CD14-positive monocyte (primary cell): Measurements from ENCODE around the gene DYNLT1. TPM values are rescaled to one million over a fixed set of nuclear protein-coding genes. Genes with fewer than 3 reads are reported as not detected.
"Not testable (repeated sequence)": the region's sequence is repeated elsewhere in the genome, so short reads cannot be mapped to it uniquely, and the experiment has no call there.

Experiments
- DNase-seq, 3 donors: peaks; one replicate each; pipeline ENCODE4 v3.0.0-alpha.2; 2011 to 2022
- H2AFZ ChIP-seq: 2 replicates; pipeline ENCODE4 v1.6.0; 2012; ENCODE audit warnings: mild to moderate bottlenecking, low read depth, low read length, inconsistent platforms; ENCODE audit not compliant: insufficient read depth, poor library complexity, severe bottlenecking
- H3K27ac ChIP-seq, 2 donors: 1 replicate in 1 of 2; 2 replicates in 1 of 2; pipeline ENCODE4 v1.5.1; 2012 to 2013; ENCODE audit warnings: low read length in 2 of 2, control low read depth in 1 of 2, inconsistent platforms in 1 of 2, low read depth in 1 of 2, mild to moderate bottlenecking in 1 of 2
- H3K27me3 ChIP-seq, 2 donors: one replicate each; pipeline versions ENCODE4 v1.6.0 to v1.6.1; 2011 to 2013; ENCODE audit warnings: low read length in 2 of 2; ENCODE audit not compliant: control insufficient read depth in 2 of 2, insufficient read depth in 2 of 2
- H3K36me3 ChIP-seq, 2 donors: replicated peaks in 1 of 2; 1 replicate in 1 of 2; 2 replicates in 1 of 2; pipeline versions ENCODE4 v1.5.1 to v1.6.1; 2012 to 2013; ENCODE audit warnings: low read length in 2 of 2, control low read depth in 1 of 2, inconsistent platforms in 1 of 2, mild to moderate bottlenecking in 1 of 2; ENCODE audit not compliant: insufficient read depth in 2 of 2, control insufficient read depth in 1 of 2
- H3K4me1 ChIP-seq, 2 donors: 1 replicate in 1 of 2; 2 replicates in 1 of 2; pipeline versions ENCODE4 v1.5.1 to v1.6.1; 2012 to 2013; ENCODE audit warnings: low read length in 2 of 2, control low read depth in 1 of 2, inconsistent platforms in 1 of 2, mild to moderate bottlenecking in 1 of 2, moderate library complexity in 1 of 2; ENCODE audit not compliant: insufficient read depth in 2 of 2, control insufficient read depth in 1 of 2
- H3K4me2 ChIP-seq: replicated peaks from 2 replicates; pipeline ENCODE3; 2012; ENCODE audit warnings: low read length, moderate library complexity, mild to moderate bottlenecking; ENCODE audit not compliant: poor library complexity, severe bottlenecking; ENCODE audit errors: extremely low read depth
- H3K4me3 ChIP-seq, 3 experiments: fragments of 200-600 bp in 1 of 3; sonication (generic) in 1 of 3; replicated peaks in 1 of 3; 1 replicate in 2 of 3; 2 replicates in 1 of 3; pipeline ENCODE4 v1.5.1; 2011 to 2013; ENCODE audit warnings: low read length in 3 of 3, mild to moderate bottlenecking in 3 of 3, control low read depth in 2 of 3, low read depth in 2 of 3, inconsistent platforms in 1 of 3, moderate library complexity in 1 of 3
- H3K79me2 ChIP-seq: 2 replicates; pipeline ENCODE4 v1.6.0; 2012; ENCODE audit warnings: mild to moderate bottlenecking, control low read depth, inconsistent platforms, low read length, moderate library complexity; ENCODE audit not compliant: insufficient read depth
- H3K9ac ChIP-seq: 2 replicates; pipeline ENCODE4 v1.6.0; 2017; ENCODE audit warnings: low read length, mild to moderate bottlenecking; ENCODE audit not compliant: insufficient read depth, poor library complexity, severe bottlenecking
- H3K9me3 ChIP-seq, 2 donors: replicated peaks in 1 of 2; 1 replicate in 1 of 2; 2 replicates in 1 of 2; pipeline versions ENCODE4 v1.5.1 to v1.6.1; 2012 to 2013; ENCODE audit warnings: low read length in 2 of 2, control low read depth in 1 of 2; ENCODE audit not compliant: control insufficient read depth in 1 of 2, insufficient read depth in 1 of 2
- H4K20me1 ChIP-seq: 2 replicates; pipeline ENCODE4 v1.6.0; 2012; ENCODE audit warnings: mild to moderate bottlenecking, low read length, control low read depth, moderate library complexity; ENCODE audit not compliant: insufficient read depth
- H3K27ac Mint-ChIP-seq, 7 donors: one replicate each; pipeline ENCODE4 v1.8.0; 2020; ENCODE audit warnings: mild to moderate bottlenecking in 7 of 7, mixed read lengths in 7 of 7, moderate library complexity in 6 of 7, inconsistent platforms in 2 of 7
- H3K27me3 Mint-ChIP-seq, 3 donors: one replicate each; pipeline ENCODE4 v1.8.0; 2021 to 2022; ENCODE audit warnings: low read depth in 3 of 3, mild to moderate bottlenecking in 3 of 3, mixed read lengths in 3 of 3, moderate library complexity in 3 of 3, inconsistent platforms in 1 of 3
- H3K36me3 Mint-ChIP-seq, 2 donors: one replicate each; pipeline ENCODE4 v1.8.0; 2020; ENCODE audit warnings: mixed read lengths in 2 of 2, inconsistent platforms in 1 of 2, mild to moderate bottlenecking in 1 of 2
- H3K4me1 Mint-ChIP-seq: one replicate; pipeline ENCODE4 v1.8.0; 2020; ENCODE audit warnings: mild to moderate bottlenecking, mixed read lengths
- H3K4me3 Mint-ChIP-seq, 2 donors: one replicate each; pipeline ENCODE4 v1.8.0; 2020; ENCODE audit warnings: mild to moderate bottlenecking in 2 of 2, mixed read lengths in 2 of 2, moderate library complexity in 1 of 2
- H3K9me3 Mint-ChIP-seq, 7 donors: one replicate each; pipeline ENCODE4 v1.8.0; 2020 to 2022; ENCODE audit warnings: mixed read lengths in 7 of 7, mild to moderate bottlenecking in 6 of 7, moderate library complexity in 6 of 7, inconsistent platforms in 2 of 7
- CTCF ChIP-seq: fragments of 200-600 bp; IDR thresholded peaks from one replicate; pipeline ENCODE4 v1.8.0; 2022; ENCODE audit warnings: antibody characterized with exemption, mild to moderate bottlenecking
- WGBS: methylation state at CpG from one replicate; pipeline ENCODE4 v1.1.5; 2013; ENCODE audit warnings: missing lambda C conversion rate; ENCODE audit not compliant: insufficient coverage; 5-methylcytosine and 5-hydroxymethylcytosine counted together
- intact Hi-C, 2 donors: fragments of 100-400 bp; cut with micrococcal nuclease; formaldehyde crosslinking; loops; one replicate each; pipeline versions ENCODE4 v1.15.0 to v1.15.1; 2023
- polyA plus RNA-seq, 3 donors: library from polyadenylated mRNA; depleted of rRNA in 1 of 3; unstranded in 2 of 3; stranded (reverse) in 1 of 3; fragments of 300-500 nt in 2 of 3; fragments of >200 nt in 1 of 3; fragmentation: Illumina TruSeq in 2 of 3; gene quantifications; 1 replicate in 2 of 3; 2 replicates in 1 of 3; pipeline ENCODE4 v1.2.3, GENCODE V29; 2012 to 2021

DYNLT1 gene
- polyA plus RNA-seq, 3 donors: 248 to 287 (median 286) TPM

- no peak for DNase-seq
- no peak for TF ChIP-seq CTCF
- intact Hi-C loops: loop anchor here in 1 of 2 donors (5.0 kb wide), 1 partner anchor 57 kb away; no protein-coding TSS in a partner anchor
- H3K27me3 Mint-ChIP-seq: peaks cover 0 to 2% (median 2%) of the 10 kb centered on the region in 3 donors
- Histone ChIP-seq H2AFZ (no peak overlapping the region), H4K20me1 (peaks cover 83% of the 10 kb centered on the region), H3K79me2 (peaks cover 36% of the 10 kb centered on the region), H3K9ac (no peak overlapping the region), H3K4me2 (no peak overlapping the region), H3K27ac (peak overlapping the region in 1 of 2 donors; percentile 30), H3K4me1 (peaks cover 3 to 12% of the 10 kb centered on the region in 2 donors), H3K36me3 (peaks cover 64 to 94% of the 10 kb centered on the region in 2 donors), H3K9me3 (no peaks in the 10 kb centered on the region), H3K4me3 (no peak overlapping the region), H3K27me3 (no peaks in the 10 kb centered on the region)
- peak overlapping the region in 2 of 7 donors; percentile 37 to 70 for H3K27ac Mint-ChIP-seq
- H3K4me1 Mint-ChIP-seq: peaks cover 23% of the 10 kb centered on the region
- H3K9me3 Mint-ChIP-seq: no peaks in the 10 kb centered on the region
- H3K36me3 Mint-ChIP-seq: peaks cover 67 to 83% of the 10 kb centered on the region in 2 donors
- H3K4me3 Mint-ChIP-seq: no peak overlapping the region
- no CpG with 5 or more reads among the region's 6 CpGs for WGBS
Measured at GRCh38 chr6:158634695-158635426, 9.7 kb downstream of the DYNLT1 start.

GRCh38 chr6:158633127-158633526, 11.4 kb downstream of the DYNLT1 start:
- Histone ChIP-seq H3K27me3 (no peaks in the 10 kb centered on the region), H3K4me1 (peaks cover 3 to 12% of the 10 kb centered on the region in 2 donors), H3K9ac (no peak overlapping the region), H4K20me1 (peaks cover 79% of the 10 kb centered on the region), H3K27ac (peak overlapping the region in 1 of 2 donors; percentile 67), H3K4me2 (no peak overlapping the region), H3K36me3 (peaks cover 66 to 94% of the 10 kb centered on the region in 2 donors), H3K9me3 (no peaks in the 10 kb centered on the region), H3K79me2 (peaks cover 19% of the 10 kb centered on the region), H2AFZ (no peak overlapping the region), H3K4me3 (no peak overlapping the region)
- Mint-ChIP-seq H3K27ac (peak overlapping the region in 5 of 7 donors; percentile 6 to 83 (median 80)), H3K4me1 (peaks cover 13% of the 10 kb centered on the region), H3K4me3 (no peak overlapping the region), H3K9me3 (no peaks in the 10 kb centered on the region), H3K27me3 (peaks cover 0 to 2% (median 2%) of the 10 kb centered on the region in 3 donors), H3K36me3 (peaks cover 65 to 82% of the 10 kb centered on the region in 2 donors)
- intact Hi-C loops: loop anchor here in 1 of 2 donors (5.0 kb wide), 1 partner anchor 59 kb away; no protein-coding TSS in a partner anchor
- no peak for TF ChIP-seq CTCF
- WGBS: 95% methylated on average over 9 of the region's 11 CpGs
- DNase-seq: no peak

- H3K4me1 Mint-ChIP-seq: peaks cover 13% of the 10 kb centered on the region
- not testable (repeated sequence) for DNase-seq, H3K27me3 ChIP-seq, H3K9me3 Mint-ChIP-seq, H3K4me3 ChIP-seq, H3K27me3 Mint-ChIP-seq, H3K9ac ChIP-seq, H3K9me3 ChIP-seq, H2AFZ ChIP-seq, H3K4me3 Mint-ChIP-seq, H3K4me2 ChIP-seq
- Histone ChIP-seq H4K20me1 (peaks cover 74% of the 10 kb centered on the region), H3K79me2 (peaks cover 14% of the 10 kb centered on the region), H3K27ac (peak overlapping the region in 1 of 2 donors; percentile 67), H3K4me1 (peaks cover 3 to 12% of the 10 kb centered on the region in 2 donors), H3K36me3 (peaks cover 69 to 94% of the 10 kb centered on the region in 2 donors)
- WGBS: 100% methylated on average over 1 of the region's 3 CpGs
- peaks cover 68 to 86% of the 10 kb centered on the region in 2 donors for H3K36me3 Mint-ChIP-seq
- H3K27ac Mint-ChIP-seq: peak overlapping the region; percentile 30 to 83 (median 76)
- intact Hi-C loops: loop anchor here in 1 of 2 donors (5.0 kb wide), 1 partner anchor 60 kb away; no protein-coding TSS in a partner anchor
Measured at GRCh38 chr6:158632538-158633119, 11.9 kb downstream of the DYNLT1 start.
